ENCODE measurements around the gene HOMER2.

- no peak for TF ChIP-seq POLR2A (IDR thresholded peaks at IDR 0.05)
- no peak for TF ChIP-seq CTCF (IDR thresholded peaks at IDR 0.05)
- no peak for TF ChIP-seq EP300 (IDR thresholded peaks at IDR 0.05)
These were observed 47.9 kb downstream of the HOMER2 start for GRCh38 chr15:82904574-82904973.

Measured in stomach (tissue), 4 donors.